Thyroid gland (tissue), 4 donors: ENCODE data around the gene CTNNBL1. TPM values are rescaled to one million over a fixed set of nuclear protein-coding genes. Genes with fewer than 3 reads are reported as not detected.

Experiments
- DNase-seq, 2 donors: peaks; one replicate each; pipeline ENCODE4 v3.0.0-alpha.2; 2019
- H3K27ac ChIP-seq, 3 donors: fragments of 200-600 bp; sonication (generic); 1 replicate in 2 of 3; 2 replicates in 1 of 3; pipeline ENCODE4 v1.5.1; 2016 to 2019; ENCODE audit warnings: mild to moderate bottlenecking in 1 of 3, moderate library complexity in 1 of 3
- H3K27me3 ChIP-seq: fragments of 200-600 bp; sonication (generic); one replicate; pipeline ENCODE4 v1.5.1; 2019
- H3K36me3 ChIP-seq, 2 donors: fragments of 200-600 bp; sonication (generic); one replicate each; pipeline ENCODE4 v1.5.1; 2016 to 2019
- H3K4me1 ChIP-seq, 2 donors: fragments of 200-600 bp; sonication (generic); one replicate each; pipeline ENCODE4 v1.5.1; 2017 to 2019
- H3K4me3 ChIP-seq, 3 donors: fragments of 200-600 bp; sonication (generic); replicated peaks in 1 of 3; 1 replicate in 2 of 3; 2 replicates in 1 of 3; pipeline ENCODE4 v1.5.1; 2016; ENCODE audit warnings: mild to moderate bottlenecking in 1 of 3
- H3K9me3 ChIP-seq: fragments of 200-600 bp; sonication (generic); one replicate; pipeline ENCODE4 v1.5.1; 2017
- POLR2A ChIP-seq, 2 donors: fragments of 450-650 bp; IDR thresholded peaks; one replicate each; pipeline ENCODE4 v1.6.1; 2017; ENCODE audit warnings: antibody characterized with exemption in 2 of 2, mild to moderate bottlenecking in 2 of 2, moderate library complexity in 1 of 2
- WGBS, 2 donors: methylation state at CpG; one replicate each; pipeline ENCODE4 v1.1.5; 2017; 5-methylcytosine and 5-hydroxymethylcytosine counted together
- intact Hi-C: fragments of 100-400 bp; cut with DNase I; formaldehyde crosslinking; loops from one replicate; pipeline ENCODE4 v1.15.1; 2023
- total RNA-seq, 4 donors: library from RNA; depleted of rRNA; stranded (reverse); fragments of >200 nt; gene quantifications; one replicate each; pipeline ENCODE4 v1.2.3, GENCODE V29; 2016
- TF ChIP-seq, protein P1 (sequence below), 6 experiments: fragments of 200-600 bp in 3 of 6; fragments of 450-650 bp in 3 of 6; sonication (generic) in 3 of 6; IDR thresholded peaks; one replicate each; pipeline ENCODE4 v1.5.1; 2016 to 2019; ENCODE audit warnings: antibody characterized with exemption in 6 of 6, mild to moderate bottlenecking in 2 of 6, inconsistent platforms in 1 of 6, moderate library complexity in 1 of 6

CTNNBL1 gene
- total RNA-seq, 4 donors from 2014 or later: 22.3 to 31.2 (median 24.6) TPM

DNA sequence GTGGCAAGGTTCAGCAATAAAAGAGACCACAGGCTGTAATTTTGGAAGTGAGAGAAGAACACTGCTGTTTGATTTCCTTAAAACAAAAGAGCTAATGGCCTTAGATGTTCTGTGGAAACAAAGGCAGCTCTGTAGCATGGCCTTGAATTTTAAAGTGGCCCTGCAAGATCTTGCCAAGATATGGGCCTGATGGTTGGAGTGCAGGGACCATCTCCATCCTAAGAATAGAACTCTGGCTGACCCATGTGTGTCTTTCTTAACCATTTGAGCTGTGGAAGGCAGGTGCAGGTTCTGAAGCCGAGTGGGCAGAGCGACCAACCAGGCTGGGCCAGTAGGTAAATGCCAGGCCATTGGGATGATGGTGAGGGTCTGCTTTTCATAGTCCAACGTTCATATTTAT, 135.3 kb downstream of the CTNNBL1 start:
- WGBS, 2 donors: 92 to 93% methylated on average over 3 of the region's 3 CpGs
- Histone ChIP-seq H3K9me3 (no peaks in the 10 kb centered on the region), H3K4me3 (no peak overlapping the region), H3K36me3 (no peaks in the 10 kb centered on the region), H3K27ac (no peak overlapping the region), H3K27me3 (no peaks in the 10 kb centered on the region), H3K4me1 (no peaks in the 10 kb centered on the region)
- TF ChIP-seq POLR2A (IDR thresholded peaks at IDR 0.05): no peak
- TF ChIP-seq, protein P1, sequence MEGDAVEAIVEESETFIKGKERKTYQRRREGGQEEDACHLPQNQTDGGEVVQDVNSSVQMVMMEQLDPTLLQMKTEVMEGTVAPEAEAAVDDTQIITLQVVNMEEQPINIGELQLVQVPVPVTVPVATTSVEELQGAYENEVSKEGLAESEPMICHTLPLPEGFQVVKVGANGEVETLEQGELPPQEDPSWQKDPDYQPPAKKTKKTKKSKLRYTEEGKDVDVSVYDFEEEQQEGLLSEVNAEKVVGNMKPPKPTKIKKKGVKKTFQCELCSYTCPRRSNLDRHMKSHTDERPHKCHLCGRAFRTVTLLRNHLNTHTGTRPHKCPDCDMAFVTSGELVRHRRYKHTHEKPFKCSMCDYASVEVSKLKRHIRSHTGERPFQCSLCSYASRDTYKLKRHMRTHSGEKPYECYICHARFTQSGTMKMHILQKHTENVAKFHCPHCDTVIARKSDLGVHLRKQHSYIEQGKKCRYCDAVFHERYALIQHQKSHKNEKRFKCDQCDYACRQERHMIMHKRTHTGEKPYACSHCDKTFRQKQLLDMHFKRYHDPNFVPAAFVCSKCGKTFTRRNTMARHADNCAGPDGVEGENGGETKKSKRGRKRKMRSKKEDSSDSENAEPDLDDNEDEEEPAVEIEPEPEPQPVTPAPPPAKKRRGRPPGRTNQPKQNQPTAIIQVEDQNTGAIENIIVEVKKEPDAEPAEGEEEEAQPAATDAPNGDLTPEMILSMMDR (IDR thresholded peaks at IDR 0.05): no peak
- intact Hi-C loops: no loop called here
- no peak for DNase-seq

DNA sequence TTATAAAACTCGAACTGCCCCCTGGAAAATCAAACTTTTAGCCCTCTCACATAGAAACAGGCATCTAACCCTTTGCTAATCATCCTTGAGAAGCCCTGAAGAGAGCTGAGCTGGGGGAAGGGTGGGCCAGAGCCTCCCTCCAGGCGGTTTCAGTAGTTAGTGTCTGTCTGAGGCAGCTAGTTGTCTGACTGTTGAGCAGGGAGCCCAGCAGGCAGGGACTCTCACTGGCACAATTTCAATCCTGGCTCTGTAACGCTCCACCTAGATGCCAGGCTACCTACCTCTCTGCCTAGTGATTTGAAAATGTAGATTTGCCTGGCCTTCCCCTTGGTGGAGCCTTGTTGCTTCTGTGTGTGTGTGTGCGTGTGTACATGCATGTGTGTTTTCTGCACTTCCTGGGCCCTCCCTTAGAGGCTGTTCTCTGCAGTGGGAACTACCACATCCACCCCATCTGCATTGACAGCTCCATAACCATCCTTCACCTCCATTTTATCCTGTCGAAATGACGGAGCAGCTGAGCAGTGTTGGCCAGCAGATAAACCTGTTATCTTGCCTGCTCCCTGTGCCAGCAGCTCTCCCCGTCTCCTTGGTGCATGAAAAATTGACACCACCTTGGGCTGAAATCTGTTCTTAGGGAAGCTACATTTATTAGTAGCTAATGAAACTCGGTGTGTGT, 139.5 kb downstream of the CTNNBL1 start:
- 88 to 93% methylated on average over 8 of the region's 8 CpGs for WGBS, 2 donors
- H3K4me1 ChIP-seq: no peaks in the 10 kb centered on the region
- TF ChIP-seq POLR2A (IDR thresholded peaks at IDR 0.05): no peak
- no peaks in the 10 kb centered on the region for H3K27me3 ChIP-seq
- H3K36me3 ChIP-seq: no peaks in the 10 kb centered on the region
- no peak overlapping the region for H3K27ac ChIP-seq
- no peaks in the 10 kb centered on the region for H3K9me3 ChIP-seq
- intact Hi-C loops: no loop called here
- no peak for DNase-seq
- H3K4me3 ChIP-seq: no peak overlapping the region

DNA sequence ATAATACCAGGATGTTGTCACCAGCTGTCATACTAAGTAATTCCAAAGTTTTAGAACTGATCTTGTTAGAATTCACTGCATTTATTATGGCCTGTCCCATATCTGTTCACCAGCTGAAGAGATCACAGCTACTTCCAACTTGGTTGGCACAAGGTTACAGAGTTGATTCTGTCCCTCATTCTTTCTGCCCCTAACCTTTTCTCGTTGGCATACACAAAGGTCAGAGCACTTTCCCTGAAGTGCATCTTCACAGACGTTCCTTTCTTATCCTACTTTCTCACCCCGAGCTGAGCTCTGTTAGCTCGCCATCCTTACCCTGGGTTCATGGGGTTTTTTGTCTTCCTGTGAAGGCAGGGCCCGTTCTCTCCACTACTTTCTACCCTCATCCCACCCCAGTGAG, 143.1 kb downstream of the CTNNBL1 start:
- WGBS, 2 donors: 64% methylated on average over 5 of the region's 5 CpGs
- H3K27ac ChIP-seq: no peak overlapping the region
- no peak for DNase-seq
- no peaks in the 10 kb centered on the region for H3K9me3 ChIP-seq
- H3K4me1 ChIP-seq: no peaks in the 10 kb centered on the region
- H3K4me3 ChIP-seq: no peak overlapping the region
- intact Hi-C loops: no loop called here
- no peaks in the 10 kb centered on the region for H3K36me3 ChIP-seq
- H3K27me3 ChIP-seq: no peaks in the 10 kb centered on the region
- TF ChIP-seq POLR2A (IDR thresholded peaks at IDR 0.05): no peak
- TF ChIP-seq, protein P1 (IDR thresholded peaks at IDR 0.05): no peak

DNA sequence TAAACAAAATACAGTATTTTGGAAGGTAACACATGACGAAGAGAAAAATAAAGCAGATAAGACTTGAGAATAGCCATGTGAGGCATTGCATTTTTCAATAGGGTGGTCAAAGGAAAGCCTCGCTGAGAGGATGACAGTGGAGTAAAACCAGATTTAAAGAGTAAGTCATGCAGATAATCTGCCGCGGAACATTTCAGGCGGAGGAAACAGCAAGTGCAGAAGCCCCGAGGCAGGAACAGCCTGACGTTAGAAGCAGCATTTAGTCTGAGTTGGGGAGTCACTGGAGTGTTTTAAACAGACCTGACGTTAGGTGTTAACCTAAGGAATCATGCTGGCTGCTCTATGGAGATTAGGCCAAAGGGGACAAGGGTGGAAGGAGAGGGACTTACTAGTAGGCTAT, 144.1 kb downstream of the CTNNBL1 start:
- intact Hi-C loops: no loop called here
- TF ChIP-seq, protein P1 (IDR thresholded peaks at IDR 0.05): no peak
- no peak for TF ChIP-seq POLR2A (IDR thresholded peaks at IDR 0.05)
- Histone ChIP-seq H3K4me3 (no peak overlapping the region), H3K27me3 (no peaks in the 10 kb centered on the region), H3K36me3 (peaks cover 0 to under 1% of the 10 kb centered on the region in 2 donors), H3K27ac (no peak overlapping the region), H3K9me3 (no peaks in the 10 kb centered on the region), H3K4me1 (no peaks in the 10 kb centered on the region)
- WGBS, 2 donors: 78 to 80% methylated on average over 8 of the region's 8 CpGs
- DNase-seq: no peak

DNA sequence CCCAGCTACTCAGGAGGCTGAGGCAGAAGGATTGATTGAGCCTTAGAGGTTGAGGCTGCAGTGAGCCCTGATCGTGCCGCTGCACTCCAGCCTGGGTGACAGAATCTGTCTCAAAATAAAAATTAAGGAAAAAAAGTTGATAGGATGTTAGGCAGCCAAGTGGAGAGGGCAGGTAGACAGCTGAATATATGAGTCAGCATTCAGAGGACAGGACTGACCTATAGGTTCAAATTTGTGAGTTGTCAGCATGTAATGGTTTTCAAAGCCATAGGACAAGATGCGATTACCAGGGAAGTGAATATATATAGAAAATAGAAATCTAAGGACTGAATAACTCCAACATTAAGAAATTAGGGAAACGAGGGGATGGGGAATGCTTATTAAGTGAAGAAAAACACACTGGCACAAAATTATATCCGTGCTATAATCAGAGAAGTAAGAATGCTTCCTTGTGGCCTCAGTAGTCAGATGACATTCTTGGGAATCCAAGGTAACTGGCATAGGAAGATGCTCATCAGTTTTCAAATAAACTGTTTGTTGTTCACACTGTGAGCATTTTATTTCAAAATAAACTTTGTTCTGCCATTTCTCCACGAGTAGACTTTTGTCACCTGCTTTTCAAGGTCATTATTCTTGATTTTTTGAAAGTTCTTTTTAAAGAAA, 145.1 kb downstream of the CTNNBL1 start:
- no peak for DNase-seq
- Histone ChIP-seq H3K27ac (no peak overlapping the region), H3K9me3 (no peaks in the 10 kb centered on the region), H3K36me3 (peaks cover 0 to 2% of the 10 kb centered on the region in 2 donors), H3K27me3 (no peaks in the 10 kb centered on the region), H3K4me3 (no peak overlapping the region), H3K4me1 (no peaks in the 10 kb centered on the region)
- TF ChIP-seq, protein P1 (IDR thresholded peaks at IDR 0.05): no peak
- TF ChIP-seq POLR2A (IDR thresholded peaks at IDR 0.05): no peak
- WGBS, 2 donors: 87 to 88% methylated on average over 6 of the region's 6 CpGs
- intact Hi-C loops: no loop called here
